T47D (cell line): ENCODE data around the gene PLA2G4B.
A peak's percentile ranks its signal among the peaks of the same experiment; 100 is the strongest.

Experiments
- DNase-seq, 2 experiments: peaks; one replicate each; pipeline versions ENCODE4 v3.0.0 to v3.0.0-alpha.2; 2011 to 2012; ENCODE audit warnings: low read depth in 1 of 2, low spot score in 1 of 2
- JUND ChIP-seq: IDR thresholded peaks from 2 replicates; pipeline ENCODE4 v1.6.1; 2012; ENCODE audit warnings: low read depth
- in situ Hi-C: cut with HindIII; loops from 2 replicates; pipeline ENCODE4 v1.10.0; 2016; ENCODE audit warnings: low sequenced_read_pairs, low pct_unique_long_range_greater_than_20kb

The PLA2G4B gene

GRCh38 chr15:41851167-41851523, 12.5 kb downstream of the PLA2G4B start:
- DNase-seq: no peak
- in situ Hi-C loops: no loop called here
- TF ChIP-seq JUND: no peak

- no peak for TF ChIP-seq JUND
- in situ Hi-C loops: no loop called here
- no peak for DNase-seq
Measured at GRCh38 chr15:41851755-41852370, 13.2 kb downstream of the PLA2G4B start.

DNA sequence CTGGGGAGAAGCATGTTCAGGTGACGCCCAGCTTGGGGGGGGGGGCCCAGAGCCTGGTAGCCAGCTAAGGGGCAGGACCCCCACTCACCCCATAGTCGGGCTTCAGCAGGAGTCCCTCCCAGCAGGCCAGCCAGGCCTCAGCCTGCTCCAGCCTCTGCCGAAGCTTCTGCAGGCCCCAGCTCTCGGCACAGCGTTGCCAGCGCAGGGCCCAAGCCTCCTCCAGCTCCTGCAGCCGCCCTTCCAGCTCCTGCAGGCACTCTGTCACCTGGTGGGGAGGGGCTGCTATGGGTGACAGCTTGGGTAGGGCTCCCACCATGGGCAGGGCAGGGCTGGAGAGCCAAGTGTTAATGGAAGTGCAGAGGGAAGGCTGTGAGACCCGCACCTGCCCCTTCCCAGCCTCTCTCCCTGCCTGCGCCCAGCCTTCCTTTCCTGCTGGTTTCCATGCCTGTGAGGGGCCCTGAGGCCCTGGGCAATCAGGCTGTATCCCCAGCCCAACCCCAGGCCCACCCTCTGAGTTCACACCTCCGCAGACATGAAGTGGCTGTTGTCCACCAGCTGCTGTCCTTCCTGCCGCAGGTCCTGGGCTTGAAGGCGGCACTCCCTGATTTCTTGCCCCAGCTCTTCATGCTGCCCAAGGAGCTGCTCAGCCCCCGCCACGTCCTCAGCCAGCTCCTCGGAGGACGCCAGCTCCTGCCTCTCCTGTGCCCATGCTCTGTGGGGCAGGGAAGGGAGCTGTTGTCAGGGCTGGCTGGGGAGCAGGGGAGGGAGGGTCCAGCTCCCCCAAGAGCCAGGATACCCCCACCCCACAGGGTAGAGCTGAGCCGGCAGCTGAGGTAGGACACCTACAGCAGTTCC, 14.3 kb downstream of the PLA2G4B start:
- in situ Hi-C loops: no loop called here
- no peak for DNase-seq

GRCh38 chr15:41853831-41854230, 15.2 kb downstream of the PLA2G4B start:
- DNase-seq: no peak
- no peak for TF ChIP-seq JUND
- in situ Hi-C loops: no loop called here

More for the DNA sequence above, 14.3 kb downstream of the PLA2G4B start:
- no peak for TF ChIP-seq JUND

DNA sequence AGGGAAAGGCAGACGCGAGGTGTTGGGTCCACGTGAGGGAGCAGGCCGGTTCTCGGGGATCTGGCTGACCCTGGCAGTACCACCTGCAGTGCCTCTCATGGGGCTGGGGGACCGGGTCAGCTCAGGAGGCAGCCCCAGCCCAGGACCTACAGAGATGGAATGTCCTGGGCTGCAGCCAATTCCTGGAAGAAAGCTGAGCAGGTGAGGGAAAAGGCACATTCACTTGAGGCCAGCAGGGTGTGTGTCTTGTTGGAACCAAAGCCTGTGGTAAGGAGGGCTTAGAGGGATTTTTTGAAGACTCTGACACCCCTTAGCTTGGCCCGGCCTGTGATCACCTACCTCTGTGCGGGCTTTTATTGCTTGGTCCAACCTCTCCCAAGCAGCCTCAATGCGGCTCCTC, 15.8 kb downstream of the PLA2G4B start:
- TF ChIP-seq JUND: no peak
- in situ Hi-C loops: no loop called here
- peak in 1 of 2 experiments; percentile 53 for DNase-seq

GRCh38 chr15:41855261-41855961, 16.8 kb downstream of the PLA2G4B start:
- in situ Hi-C loops: no loop called here
- DNase-seq: no peak
- no peak for TF ChIP-seq JUND

DNA sequence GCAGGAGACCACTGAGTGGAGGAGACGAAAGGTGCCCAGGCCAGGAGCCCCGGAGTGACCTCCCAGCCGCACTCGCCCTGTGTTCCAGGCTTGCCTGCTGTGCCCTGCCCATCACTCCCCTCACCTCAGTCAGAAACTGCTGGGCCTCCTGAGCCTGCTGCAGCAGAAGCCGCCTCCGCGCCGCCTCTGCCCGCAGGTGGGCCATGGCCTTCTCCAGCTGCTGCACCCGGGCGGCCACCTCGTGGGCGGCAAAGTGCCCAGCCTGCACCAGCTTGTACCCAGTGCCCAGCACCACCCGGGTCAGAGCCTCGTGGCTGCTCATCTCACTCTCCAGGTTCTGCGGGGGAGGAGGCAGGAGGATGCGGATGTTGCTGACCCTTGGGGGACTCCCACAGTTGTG, 17.6 kb downstream of the PLA2G4B start:
- TF ChIP-seq JUND: no peak
- DNase-seq: no peak
- in situ Hi-C loops: no loop called here

- TF ChIP-seq JUND: no peak
- in situ Hi-C loops: no loop called here
- no peak for DNase-seq
Measured at GRCh38 chr15:41856716-41857115, 18.1 kb downstream of the PLA2G4B start.

DNA sequence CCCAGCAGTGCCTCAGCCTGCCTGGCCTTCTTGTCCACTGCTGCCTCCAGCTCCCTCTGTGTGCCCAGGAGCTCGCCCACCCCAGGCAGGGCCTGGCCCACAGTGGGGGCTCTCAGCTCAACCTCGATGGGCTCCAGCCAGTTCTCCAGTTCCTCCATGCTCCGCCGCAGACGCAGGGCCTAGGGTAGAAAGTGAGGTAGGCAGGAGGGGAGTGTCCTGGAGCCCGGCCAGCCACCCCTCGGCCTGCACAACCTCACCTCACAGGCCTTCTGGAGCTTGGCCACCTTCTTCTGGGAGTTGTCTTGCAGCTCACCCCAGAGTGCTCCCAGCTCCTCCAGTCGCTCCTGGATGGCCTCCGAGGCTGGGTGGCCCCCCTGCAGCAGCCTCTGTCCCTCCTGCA, 18.7 kb downstream of the PLA2G4B start:
- in situ Hi-C loops: no loop called here
- TF ChIP-seq JUND: no peak

GRCh38 chr15:41858756-41859155, 20.1 kb downstream of the PLA2G4B start:
- no peak for DNase-seq
- in situ Hi-C loops: no loop called here
- TF ChIP-seq JUND: no peak

More for the DNA sequence above, 18.7 kb downstream of the PLA2G4B start:
- no peak for DNase-seq

DNA sequence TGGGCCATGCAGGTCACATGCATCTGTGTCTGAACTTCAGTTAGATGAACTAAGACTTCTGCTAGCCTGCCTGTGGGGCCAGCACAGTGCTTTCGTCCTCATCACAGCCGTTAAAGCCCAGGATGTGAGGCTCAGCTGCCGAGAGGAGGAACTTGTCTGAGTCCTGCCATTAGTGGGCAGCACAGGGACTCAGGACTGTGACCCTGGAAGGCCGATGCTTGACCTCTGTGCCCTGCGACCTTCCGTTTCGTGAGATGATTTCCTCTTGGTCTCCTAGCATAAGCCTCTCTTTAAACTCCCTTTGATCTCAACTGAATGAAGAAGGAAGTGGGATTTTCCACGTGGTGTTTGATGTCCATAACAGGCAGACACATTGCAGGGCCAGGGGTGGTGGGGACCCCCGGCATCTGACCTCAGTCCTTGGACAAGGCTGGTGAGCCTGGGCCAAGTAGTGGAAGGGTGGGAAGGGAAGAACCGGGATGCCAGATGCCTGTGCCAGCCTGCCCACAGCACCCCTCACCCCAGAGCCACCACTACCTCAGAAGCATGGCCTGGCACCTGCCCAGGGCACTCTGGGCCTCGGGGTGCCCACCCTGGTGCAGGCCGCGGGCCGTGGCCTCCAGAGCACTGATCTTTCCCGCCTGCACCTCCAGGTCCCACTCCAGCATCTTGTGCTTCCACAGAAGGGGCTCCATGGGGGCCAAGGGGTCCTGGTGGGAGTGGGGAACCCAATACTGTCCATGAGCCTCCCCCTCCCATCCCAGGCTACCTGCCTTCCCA, 21.6 kb downstream of the PLA2G4B start:
- in situ Hi-C loops: no loop called here
- no peak for DNase-seq
- no peak for TF ChIP-seq JUND

DNA sequence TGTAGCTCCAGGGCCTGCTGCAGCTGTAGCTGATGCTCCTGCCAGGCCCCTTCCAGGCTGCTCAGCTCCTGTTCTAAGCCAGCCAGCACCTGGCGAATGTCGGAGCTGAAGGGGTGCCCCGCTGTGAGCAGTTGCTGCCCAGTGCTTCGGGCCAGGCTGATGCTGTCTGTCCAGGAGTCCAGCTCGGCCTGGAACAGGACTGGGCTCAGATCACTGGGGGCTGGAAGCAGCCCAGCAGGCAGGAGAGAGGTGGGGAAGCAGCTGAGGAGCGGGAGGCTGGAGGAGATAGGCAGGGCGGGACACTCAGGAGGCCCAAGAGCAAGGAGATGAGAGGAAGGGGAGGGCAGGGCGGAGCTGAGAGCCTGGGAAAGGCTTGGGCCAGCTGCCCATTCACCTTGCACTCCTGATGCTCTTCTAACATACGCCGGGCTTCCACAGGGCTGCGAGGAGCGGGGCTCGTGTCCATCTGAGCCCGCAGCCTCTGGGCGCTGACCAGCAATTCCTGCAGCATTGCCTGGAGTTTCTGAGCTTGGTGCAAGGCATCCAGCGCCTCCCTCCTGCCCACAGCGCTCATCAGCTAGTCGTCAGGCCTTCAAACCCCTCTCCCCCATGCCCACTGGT, 23.2 kb downstream of the PLA2G4B start:
- in situ Hi-C loops: no loop called here
- no peak for TF ChIP-seq JUND
- no peak for DNase-seq
